Measurements from ENCODE around the gene NCEH1.

DNA sequence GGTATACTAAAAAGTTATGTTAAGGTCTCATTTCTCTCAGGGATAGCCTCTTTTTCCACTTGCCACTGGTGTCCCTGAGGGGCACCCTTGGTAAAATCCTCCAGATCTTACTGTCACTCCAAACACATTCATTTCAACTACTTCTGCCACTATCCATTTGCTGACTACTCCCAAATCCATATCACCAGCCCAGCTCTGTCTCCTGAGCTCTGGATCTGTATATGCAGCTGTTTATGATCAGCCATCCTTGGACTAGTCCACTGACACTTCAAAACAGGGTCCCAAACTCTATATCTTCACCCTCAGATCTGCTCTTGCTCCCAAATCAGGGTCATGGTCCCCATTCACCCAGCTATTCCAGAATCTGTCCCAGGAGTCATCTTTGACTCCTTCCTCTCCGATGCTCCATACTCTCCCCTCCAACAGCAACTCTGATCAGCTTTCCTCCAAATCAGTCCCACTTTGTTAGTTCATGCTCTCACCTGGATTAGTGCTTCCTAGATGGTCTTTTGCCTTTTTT lies 9.9 kb downstream of the NCEH1 start:
- TF ChIP-seq, protein P1, sequence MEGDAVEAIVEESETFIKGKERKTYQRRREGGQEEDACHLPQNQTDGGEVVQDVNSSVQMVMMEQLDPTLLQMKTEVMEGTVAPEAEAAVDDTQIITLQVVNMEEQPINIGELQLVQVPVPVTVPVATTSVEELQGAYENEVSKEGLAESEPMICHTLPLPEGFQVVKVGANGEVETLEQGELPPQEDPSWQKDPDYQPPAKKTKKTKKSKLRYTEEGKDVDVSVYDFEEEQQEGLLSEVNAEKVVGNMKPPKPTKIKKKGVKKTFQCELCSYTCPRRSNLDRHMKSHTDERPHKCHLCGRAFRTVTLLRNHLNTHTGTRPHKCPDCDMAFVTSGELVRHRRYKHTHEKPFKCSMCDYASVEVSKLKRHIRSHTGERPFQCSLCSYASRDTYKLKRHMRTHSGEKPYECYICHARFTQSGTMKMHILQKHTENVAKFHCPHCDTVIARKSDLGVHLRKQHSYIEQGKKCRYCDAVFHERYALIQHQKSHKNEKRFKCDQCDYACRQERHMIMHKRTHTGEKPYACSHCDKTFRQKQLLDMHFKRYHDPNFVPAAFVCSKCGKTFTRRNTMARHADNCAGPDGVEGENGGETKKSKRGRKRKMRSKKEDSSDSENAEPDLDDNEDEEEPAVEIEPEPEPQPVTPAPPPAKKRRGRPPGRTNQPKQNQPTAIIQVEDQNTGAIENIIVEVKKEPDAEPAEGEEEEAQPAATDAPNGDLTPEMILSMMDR (IDR thresholded peaks at IDR 0.05) = no peak
- TF ChIP-seq ZFX (IDR thresholded peaks at IDR 0.05; ENCODE audit: borderline replicate concordance) = no peak
